Ectodermal cell (in vitro differentiated cells): Measurements from ENCODE around the gene LMTK2. TPM values are rescaled to one million over a fixed set of nuclear protein-coding genes. Genes with fewer than 3 reads are reported as not detected.

Experiments used
- H3K27ac ChIP-seq: 2 replicates; pipeline ENCODE4 v1.7.0; 2013; ENCODE audit warnings: mild to moderate bottlenecking, low read depth, low read length; ENCODE audit not compliant: insufficient read depth, poor library complexity, severe bottlenecking
- H3K27me3 ChIP-seq: 2 replicates; pipeline ENCODE4 v1.7.0; 2013; ENCODE audit warnings: mild to moderate bottlenecking, low read length; ENCODE audit not compliant: insufficient read depth, control insufficient read depth, poor library complexity, severe bottlenecking
- H3K36me3 ChIP-seq: one replicate; pipeline ENCODE4 v1.7.0; 2013; ENCODE audit warnings: low read length; ENCODE audit not compliant: control insufficient read depth, insufficient read depth
- H3K4me1 ChIP-seq: one replicate; pipeline ENCODE4 v1.7.0; 2013; ENCODE audit warnings: low read length; ENCODE audit not compliant: control insufficient read depth, insufficient read depth
- H3K4me3 ChIP-seq: 2 replicates; pipeline ENCODE4 v1.7.0; 2013; ENCODE audit warnings: low read depth, low read length, control low read depth; ENCODE audit not compliant: insufficient read depth
- H3K9me3 ChIP-seq: 2 replicates; pipeline ENCODE4 v1.7.0; 2013; ENCODE audit warnings: mild to moderate bottlenecking, low read length, moderate library complexity; ENCODE audit not compliant: control insufficient read depth
- WGBS, 2 experiments: methylation state at CpG; one replicate each; pipeline ENCODE4 v1.1.7; 2013; ENCODE audit warnings: missing lambda C conversion rate in 2 of 2; 5-methylcytosine and 5-hydroxymethylcytosine counted together
- polyA plus RNA-seq, 4 experiments: library from polyadenylated mRNA; stranded (reverse); fragments of 50-300 nt; gene quantifications; one replicate each; pipeline ENCODE4 v1.2.3, GENCODE V29; 2013

LMTK2 gene
- polyA plus RNA-seq (2013, experiment 1 of 4) = 15.3 TPM
- 17.6 TPM for polyA plus RNA-seq (2013, experiment 2 of 4)
- 10.0 TPM for polyA plus RNA-seq (2013, experiment 3 of 4)
- polyA plus RNA-seq (2013, experiment 4 of 4) = 11.9 TPM

DNA sequence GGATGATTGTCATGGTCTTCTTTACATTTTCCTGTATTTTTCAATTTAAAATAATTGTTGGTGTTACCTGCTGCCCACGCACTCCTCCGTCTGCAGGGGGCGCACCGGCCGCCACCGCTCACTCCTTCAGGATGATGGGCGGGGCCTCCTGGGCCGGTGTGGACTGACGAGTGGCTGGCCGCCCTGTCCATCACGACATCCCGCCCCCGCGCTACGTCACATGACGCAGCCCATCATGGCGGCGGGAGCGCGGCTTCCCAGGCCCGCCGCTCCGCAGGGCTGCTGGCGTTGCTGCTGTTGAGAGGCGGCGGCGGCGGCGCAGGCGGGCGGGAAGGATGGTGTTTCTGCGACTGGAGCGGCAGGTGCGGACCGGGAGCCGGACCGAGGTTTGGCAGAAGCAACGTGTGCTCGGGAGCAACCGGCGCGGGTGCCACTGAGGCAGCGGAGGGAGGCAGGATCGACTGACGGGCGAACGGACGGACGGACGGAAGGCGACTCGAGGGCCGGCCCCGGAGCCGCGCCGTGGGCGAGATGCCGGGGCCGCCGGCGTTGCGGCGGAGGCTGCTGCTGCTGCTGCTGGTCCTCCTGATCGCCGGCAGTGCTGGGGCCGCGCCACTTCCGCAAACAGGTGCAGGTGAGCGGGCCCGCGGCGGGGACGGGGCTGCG, at the start of gene LMTK2:
Gene LMTK2 (plus strand): TSS at position 216 of the 666 bp plus-strand sequence. CDS start 316 bp downstream, at position 532.
- WGBS, 2 experiments = 0 to 1% methylated on average over 75 of the region's 75 CpGs
- Histone ChIP-seq H3K4me3 (peak within 1 kb of the TSS; percentile 93), H3K9me3 (no peaks in the 10 kb centered on the region), H3K36me3 (no peaks in the 10 kb centered on the region), H3K27ac (peak within 1 kb of the TSS; percentile 74), H3K27me3 (no peaks in the 10 kb centered on the region), H3K4me1 (no peaks in the 10 kb centered on the region)

DNA sequence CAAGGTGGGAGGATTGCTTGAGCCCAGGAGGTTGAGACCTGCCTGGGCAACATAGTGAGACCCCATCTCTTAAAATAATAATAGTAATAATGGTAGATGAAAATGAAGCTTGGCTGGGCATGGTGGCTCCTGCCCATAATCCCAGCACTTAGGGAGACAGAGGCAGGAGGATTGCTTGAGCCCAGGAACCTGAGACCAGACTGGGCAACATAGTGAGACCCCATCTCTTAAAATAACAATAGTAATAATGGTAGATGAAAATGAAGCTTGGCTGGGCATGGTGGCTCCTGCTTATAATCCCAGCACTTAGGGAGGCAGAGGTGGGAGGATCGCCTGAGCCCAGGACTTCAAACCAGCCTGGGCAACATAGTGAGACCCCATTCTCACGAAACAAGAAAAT, 49.5 kb upstream of the LMTK2 start:
- H3K4me1 ChIP-seq = no peaks in the 10 kb centered on the region
- H3K27ac ChIP-seq = no peak overlapping the region
- H3K4me3 ChIP-seq = no peak overlapping the region
- H3K9me3 ChIP-seq = no peaks in the 10 kb centered on the region
- H3K36me3 ChIP-seq = no peaks in the 10 kb centered on the region
- WGBS, 2 experiments = 94 to 98% methylated on average over 2 of the region's 2 CpGs
- no peaks in the 10 kb centered on the region for H3K27me3 ChIP-seq

- Histone ChIP-seq H3K9me3 (no peaks in the 10 kb centered on the region), H3K27me3 (no peaks in the 10 kb centered on the region), H3K36me3 (no peaks in the 10 kb centered on the region), H3K4me1 (no peaks in the 10 kb centered on the region), H3K4me3 (no peak overlapping the region), H3K27ac (no peak overlapping the region)
- 79 to 80% methylated on average over 10 of the region's 10 CpGs for WGBS, 2 experiments
Measured at GRCh38 chr7:98058186-98058585, 48.5 kb upstream of the LMTK2 start.

GRCh38 chr7:98064233-98064632, 42.4 kb upstream of the LMTK2 start:
- H3K27me3 ChIP-seq = no peaks in the 10 kb centered on the region
- H3K9me3 ChIP-seq = no peaks in the 10 kb centered on the region
- 89 to 95% methylated on average over 1 of the region's 1 CpG for WGBS, 2 experiments
- H3K4me1 ChIP-seq = no peaks in the 10 kb centered on the region
- no peak overlapping the region for H3K27ac ChIP-seq
- no peaks in the 10 kb centered on the region for H3K36me3 ChIP-seq
- no peak overlapping the region for H3K4me3 ChIP-seq

DNA sequence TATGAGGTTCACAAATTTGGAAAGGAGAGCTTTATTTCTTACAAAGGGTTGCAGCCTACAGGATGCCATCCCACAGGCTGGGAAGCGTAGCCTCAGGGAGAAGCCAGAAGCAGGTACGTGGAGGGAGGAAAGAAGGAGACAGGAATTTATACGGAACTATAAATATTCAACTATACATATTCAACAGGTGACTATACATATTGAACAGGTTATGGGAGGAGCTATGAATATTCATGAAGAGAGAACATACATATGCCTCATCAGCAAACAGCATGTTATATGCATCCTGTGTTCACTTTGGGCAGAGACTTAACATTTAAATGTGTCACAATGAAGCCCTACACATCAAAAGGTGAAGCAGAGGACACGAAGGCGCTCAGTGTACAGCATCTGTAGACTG, 40.5 kb upstream of the LMTK2 start:
- WGBS, 2 experiments = 82 to 88% methylated on average over 3 to 4 of the region's 5 CpGs
- Histone ChIP-seq H3K4me1 (no peaks in the 10 kb centered on the region), H3K9me3 (no peaks in the 10 kb centered on the region), H3K27me3 (no peaks in the 10 kb centered on the region), H3K27ac (no peak overlapping the region), H3K36me3 (no peaks in the 10 kb centered on the region), H3K4me3 (no peak overlapping the region)

- WGBS, 2 experiments = 87% methylated on average over 9 of the region's 9 CpGs
- no peak overlapping the region for H3K4me3 ChIP-seq
- H3K27ac ChIP-seq = no peak overlapping the region
- H3K4me1 ChIP-seq = no peaks in the 10 kb centered on the region
- H3K36me3 ChIP-seq = no peaks in the 10 kb centered on the region
- H3K27me3 ChIP-seq = no peaks in the 10 kb centered on the region
- H3K9me3 ChIP-seq = no peaks in the 10 kb centered on the region
Measured at GRCh38 chr7:98066934-98067507, 39.6 kb upstream of the LMTK2 start.

- Histone ChIP-seq H3K27ac (no peak overlapping the region), H3K9me3 (no peaks in the 10 kb centered on the region), H3K27me3 (no peaks in the 10 kb centered on the region), H3K36me3 (no peaks in the 10 kb centered on the region), H3K4me1 (no peaks in the 10 kb centered on the region), H3K4me3 (no peak overlapping the region)
- WGBS, 2 experiments = 90 to 92% methylated on average over 12 to 14 of the region's 14 CpGs
Measured at GRCh38 chr7:98073047-98073446, 33.6 kb upstream of the LMTK2 start.

DNA sequence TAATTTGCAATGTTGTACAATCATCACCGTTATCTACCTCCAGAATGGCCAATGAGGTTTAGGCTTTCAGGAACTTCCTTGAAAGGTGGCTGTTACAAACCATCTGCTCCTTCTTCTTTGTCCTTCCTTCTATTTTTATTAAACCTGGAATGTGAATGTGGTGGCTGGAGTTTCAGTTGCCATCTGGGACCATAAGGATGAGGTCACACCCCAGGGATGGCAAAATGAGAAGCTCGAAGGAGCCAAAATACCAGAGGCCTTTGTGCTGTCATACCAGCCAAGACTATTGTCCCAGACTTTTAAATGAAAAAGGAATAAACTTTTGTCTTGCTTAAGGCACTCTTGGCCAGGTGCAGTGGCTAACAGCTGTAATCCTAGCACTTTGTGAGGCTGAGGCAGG, 30.9 kb upstream of the LMTK2 start:
- no peak overlapping the region for H3K4me3 ChIP-seq
- H3K27me3 ChIP-seq = no peaks in the 10 kb centered on the region
- WGBS, 2 experiments = 89 to 91% methylated on average over 2 of the region's 2 CpGs
- no peaks in the 10 kb centered on the region for H3K9me3 ChIP-seq
- H3K27ac ChIP-seq = no peak overlapping the region
- H3K4me1 ChIP-seq = no peaks in the 10 kb centered on the region
- no peaks in the 10 kb centered on the region for H3K36me3 ChIP-seq

- H3K9me3 ChIP-seq = no peaks in the 10 kb centered on the region
- no peaks in the 10 kb centered on the region for H3K27me3 ChIP-seq
- no peaks in the 10 kb centered on the region for H3K36me3 ChIP-seq
- H3K4me1 ChIP-seq = no peaks in the 10 kb centered on the region
- H3K4me3 ChIP-seq = no peak overlapping the region
- H3K27ac ChIP-seq = no peak overlapping the region
- WGBS, 2 experiments = 96 to 100% methylated on average over 3 of the region's 3 CpGs
Measured at GRCh38 chr7:98077762-98078161, 28.9 kb upstream of the LMTK2 start.

DNA sequence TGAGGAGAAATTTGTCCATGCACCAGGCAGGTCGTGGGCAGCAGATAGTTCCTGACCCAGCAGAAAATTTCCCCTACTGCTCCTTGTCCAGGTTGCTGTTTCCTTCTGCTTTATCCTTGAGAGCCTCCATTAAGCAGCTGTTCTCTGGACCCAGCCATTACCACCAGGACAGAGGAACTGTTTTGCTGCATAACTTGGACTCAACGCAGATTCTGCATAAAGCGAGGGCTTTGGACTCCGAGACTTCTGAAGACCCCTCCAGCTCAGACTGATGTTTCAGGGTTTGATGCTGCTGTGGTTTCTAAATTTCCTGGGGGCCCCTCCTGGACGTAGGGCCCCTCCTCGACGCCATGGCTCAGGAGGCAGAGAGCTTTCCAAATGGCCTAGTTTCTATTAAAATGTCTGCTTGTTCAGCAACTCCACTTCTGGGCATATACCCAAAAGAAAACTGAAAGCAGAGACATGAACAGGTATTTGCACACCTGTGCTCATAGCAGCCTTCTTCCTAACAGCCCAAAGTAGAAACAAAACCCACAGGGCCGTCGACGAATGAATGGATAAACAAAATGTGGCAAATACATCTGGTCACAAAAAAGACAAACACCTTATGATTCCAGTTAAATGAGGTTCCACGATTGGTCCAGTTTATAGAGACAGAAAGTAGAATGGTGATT, 28.3 kb upstream of the LMTK2 start:
- no peak overlapping the region for H3K4me3 ChIP-seq
- no peaks in the 10 kb centered on the region for H3K9me3 ChIP-seq
- H3K36me3 ChIP-seq = no peaks in the 10 kb centered on the region
- no peaks in the 10 kb centered on the region for H3K4me1 ChIP-seq
- 94 to 95% methylated on average over 11 of the region's 11 CpGs for WGBS, 2 experiments
- H3K27ac ChIP-seq = no peak overlapping the region
- no peaks in the 10 kb centered on the region for H3K27me3 ChIP-seq
